ENCODE measurements around the gene IL6R.

The IL6R gene

DNA sequence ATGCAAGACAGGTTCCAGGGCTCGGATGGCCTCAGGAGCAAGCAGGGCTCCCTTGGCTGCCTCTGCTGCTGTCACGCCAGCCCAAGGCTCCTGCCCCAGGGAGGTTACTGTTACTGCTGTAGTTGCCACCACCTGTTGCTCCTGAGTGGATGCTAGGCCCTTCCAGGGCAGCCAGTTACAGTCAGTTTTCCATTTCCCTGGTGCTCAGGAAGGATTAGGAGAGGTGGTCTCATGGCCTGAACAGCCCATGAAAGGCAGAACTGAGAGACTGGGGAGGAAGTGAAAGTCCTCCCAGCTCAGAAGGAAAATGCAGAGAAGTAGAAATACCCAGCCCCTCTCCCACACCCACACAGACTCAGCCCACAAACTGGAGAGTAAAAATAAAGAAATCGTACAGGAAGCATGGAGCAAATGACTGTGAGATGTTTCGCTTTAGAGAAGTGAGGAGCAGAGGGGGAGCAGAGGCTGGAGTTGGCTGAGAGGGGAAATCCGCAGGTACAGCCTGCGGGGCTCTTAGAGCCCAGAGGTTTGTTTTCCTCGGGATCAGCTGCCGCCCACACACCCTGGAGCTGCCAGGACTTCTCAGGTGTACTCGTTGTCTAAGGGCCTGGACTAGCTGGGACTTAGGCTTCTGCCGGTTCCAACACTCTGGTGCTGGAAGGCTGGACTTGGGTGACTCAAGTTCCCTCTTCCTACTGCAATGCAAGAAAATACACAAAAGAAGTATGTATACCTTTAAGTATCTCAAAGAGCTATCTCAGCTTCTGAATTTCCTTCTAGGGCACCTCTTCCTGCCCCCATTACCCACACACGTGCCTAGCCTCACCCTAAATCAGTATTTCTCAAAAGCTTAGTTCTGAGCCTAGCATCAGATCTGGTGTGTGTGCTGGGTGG lies 2.3 kb downstream of the IL6R start:
- WGBS, 2 experiments (ENCODE audit: insufficient coverage in 2 of 2), result 80% methylated on average over 9 of the region's 11 CpGs
- H3K4me1 ChIP-seq (ENCODE audit: control insufficient read depth, insufficient read depth, low read length, poor library complexity, severe bottlenecking), result peaks cover 25% of the 10 kb centered on the region

DNA sequence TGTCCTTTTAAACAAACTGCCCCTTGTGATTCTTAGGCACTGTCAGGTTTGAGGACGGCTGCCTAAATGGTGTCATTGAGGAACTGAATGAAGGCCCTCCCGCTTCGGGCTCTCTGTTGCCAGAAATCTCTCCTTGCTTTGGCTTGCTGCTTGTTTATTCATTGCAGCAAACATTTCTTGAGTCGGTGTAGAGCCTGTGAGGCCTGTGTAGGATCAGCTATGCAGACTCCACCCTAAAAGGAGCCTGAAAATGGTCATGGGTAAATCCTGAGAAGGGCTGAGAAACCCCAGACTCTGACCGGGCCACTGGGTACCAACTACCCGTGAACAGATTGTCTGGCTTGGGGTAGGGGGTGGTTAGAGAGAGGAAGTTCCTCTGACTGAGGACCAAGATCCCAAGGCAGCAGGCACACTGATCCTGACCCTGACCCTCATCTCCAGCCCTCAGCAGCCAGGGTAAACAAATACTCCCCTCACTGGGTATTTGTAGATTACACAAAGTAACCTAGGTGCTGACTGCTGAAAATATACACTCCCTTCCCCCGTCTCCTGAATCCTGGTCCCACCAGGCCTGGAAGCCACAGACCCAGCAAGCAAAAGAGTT lies 3.1 kb downstream of the IL6R start:
- Histone ChIP-seq H3K27ac (ENCODE audit: low read depth, low read length, severe bottlenecking) (peak overlapping the region; percentile 10), H3K4me3 (ENCODE audit: extremely low read depth, insufficient read depth, low read length, poor library complexity, severe bottlenecking) (no peak overlapping the region), H3K36me3 (ENCODE audit: control insufficient read depth, insufficient read depth, low read length) (no peaks in the 10 kb centered on the region), H3K9me3 (ENCODE audit: control insufficient read depth, low read length) (no peaks in the 10 kb centered on the region), H3K4me1 (ENCODE audit: control insufficient read depth, insufficient read depth, low read length, poor library complexity, severe bottlenecking) (peaks cover 25% of the 10 kb centered on the region)
- 86 to 90% methylated on average over 5 to 6 of the region's 7 CpGs for WGBS, 2 experiments (ENCODE audit: insufficient coverage in 2 of 2)

More for the DNA sequence above, 2.3 kb downstream of the IL6R start:
- H3K4me3 ChIP-seq (ENCODE audit: extremely low read depth, insufficient read depth, low read length, poor library complexity, severe bottlenecking), result no peak overlapping the region
- H3K9me3 ChIP-seq (ENCODE audit: control insufficient read depth, low read length), result no peaks in the 10 kb centered on the region
- peak overlapping the region; percentile 10 for H3K27ac ChIP-seq (ENCODE audit: low read depth, low read length, severe bottlenecking)
- H3K36me3 ChIP-seq (ENCODE audit: control insufficient read depth, insufficient read depth, low read length), result no peaks in the 10 kb centered on the region

DNA sequence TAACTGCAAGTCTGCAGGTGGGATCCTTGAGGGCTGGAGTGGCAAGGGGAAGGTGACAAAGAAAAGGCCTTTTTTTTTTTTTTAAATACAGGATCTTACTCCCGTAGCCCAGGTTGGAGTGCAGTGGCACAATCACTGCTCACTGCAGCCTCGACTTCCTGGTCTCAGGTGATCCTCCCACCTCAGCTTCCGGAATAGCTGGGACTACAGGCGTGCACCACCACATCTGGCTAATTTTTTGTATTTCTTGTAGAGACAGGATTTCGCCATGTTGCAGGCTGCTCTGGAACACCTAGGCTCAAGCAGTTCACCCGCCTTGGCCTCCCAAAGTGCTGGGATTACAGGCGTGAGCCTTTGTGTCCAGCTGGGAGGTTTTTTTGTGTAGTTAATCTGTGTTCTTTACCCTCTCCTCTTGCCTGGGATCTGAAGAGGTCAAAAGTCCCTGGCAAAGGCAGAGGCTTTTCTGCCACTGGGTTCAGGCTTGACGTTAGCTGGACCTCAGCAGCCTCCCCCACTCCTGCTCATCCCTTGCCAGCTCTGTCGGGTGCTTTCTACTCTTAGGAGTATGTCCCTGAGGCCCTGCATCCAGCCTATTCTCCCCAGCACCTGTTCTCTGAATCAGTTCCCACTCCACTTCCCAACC lies 5.2 kb downstream of the IL6R start:
- no peak overlapping the region for H3K4me3 ChIP-seq (ENCODE audit: extremely low read depth, insufficient read depth, low read length, poor library complexity, severe bottlenecking)
- 90% methylated on average over 7 to 8 of the region's 9 CpGs for WGBS, 2 experiments (ENCODE audit: insufficient coverage in 2 of 2)
- peaks cover 25% of the 10 kb centered on the region for H3K4me1 ChIP-seq (ENCODE audit: control insufficient read depth, insufficient read depth, low read length, poor library complexity, severe bottlenecking)
- H3K36me3 ChIP-seq (ENCODE audit: control insufficient read depth, insufficient read depth, low read length), result no peaks in the 10 kb centered on the region
- no peaks in the 10 kb centered on the region for H3K9me3 ChIP-seq (ENCODE audit: control insufficient read depth, low read length)
- H3K27ac ChIP-seq (ENCODE audit: low read depth, low read length, severe bottlenecking), result no peak overlapping the region

DNA sequence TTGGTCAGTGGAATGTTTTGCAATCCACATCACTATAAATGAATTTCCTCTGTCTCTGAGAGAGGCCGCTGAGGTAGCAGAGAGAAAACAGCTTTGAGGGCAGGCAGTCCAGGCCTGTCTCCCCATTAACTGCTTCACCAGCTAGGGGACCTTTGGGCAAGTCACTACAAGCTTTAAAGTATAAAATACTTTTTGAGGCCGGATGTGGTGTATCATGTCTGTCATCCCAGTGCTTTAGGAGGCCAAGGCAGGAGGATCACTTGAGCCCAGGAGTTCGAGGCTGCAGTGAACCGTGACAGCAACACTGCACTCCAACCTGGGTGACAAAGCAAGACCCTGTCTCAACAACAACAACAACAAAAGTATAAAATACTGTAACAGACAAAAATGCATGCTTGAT lies 6.4 kb downstream of the IL6R start:
- Histone ChIP-seq H3K36me3 (ENCODE audit: control insufficient read depth, insufficient read depth, low read length) (no peaks in the 10 kb centered on the region), H3K9me3 (ENCODE audit: control insufficient read depth, low read length) (no peaks in the 10 kb centered on the region), H3K27ac (ENCODE audit: low read depth, low read length, severe bottlenecking) (no peak overlapping the region), H3K4me1 (ENCODE audit: control insufficient read depth, insufficient read depth, low read length, poor library complexity, severe bottlenecking) (peaks cover 20% of the 10 kb centered on the region), H3K4me3 (ENCODE audit: extremely low read depth, insufficient read depth, low read length, poor library complexity, severe bottlenecking) (no peak overlapping the region)
- 92% methylated on average over 2 of the region's 4 CpGs; no CpG with 5 or more reads in 1 of the 2 experiments for WGBS, 2 experiments (ENCODE audit: insufficient coverage in 2 of 2)

DNA sequence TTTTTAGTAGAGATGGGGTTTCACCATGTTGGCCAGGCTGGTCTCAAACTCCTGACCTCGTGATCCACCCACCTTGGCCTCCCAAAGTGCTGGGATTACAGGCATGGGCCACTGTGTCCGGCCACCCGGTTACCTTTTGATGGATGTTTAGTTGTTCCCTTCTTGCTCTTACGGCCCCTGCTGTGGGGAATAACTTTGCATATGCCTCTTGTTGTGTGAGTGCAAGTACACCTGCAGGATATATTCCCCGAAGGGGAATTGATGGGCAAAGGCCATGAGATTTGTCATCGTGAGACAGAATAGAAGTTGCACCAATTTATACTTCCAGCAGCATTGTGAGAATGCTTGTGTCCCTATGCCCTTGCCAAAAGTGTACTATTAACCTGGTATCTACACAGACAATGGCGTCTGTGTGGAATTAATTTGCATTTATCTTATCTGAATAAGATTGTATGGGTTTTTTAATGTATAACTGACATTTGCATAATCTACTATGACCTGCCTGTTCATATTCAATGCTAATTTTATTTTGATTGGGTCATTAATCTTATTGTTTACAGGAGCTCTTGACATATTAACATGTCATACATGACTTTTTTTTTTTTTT lies 8.1 kb downstream of the IL6R start:
- Histone ChIP-seq H3K9me3 (ENCODE audit: control insufficient read depth, low read length) (no peaks in the 10 kb centered on the region), H3K4me3 (ENCODE audit: extremely low read depth, insufficient read depth, low read length, poor library complexity, severe bottlenecking) (no peak overlapping the region), H3K4me1 (ENCODE audit: control insufficient read depth, insufficient read depth, low read length, poor library complexity, severe bottlenecking) (peaks cover 6% of the 10 kb centered on the region), H3K27ac (ENCODE audit: low read depth, low read length, severe bottlenecking) (no peak overlapping the region), H3K36me3 (ENCODE audit: control insufficient read depth, insufficient read depth, low read length) (no peaks in the 10 kb centered on the region)
- WGBS, 2 experiments (ENCODE audit: insufficient coverage in 2 of 2), result 84 to 89% methylated on average over 6 to 7 of the region's 7 CpGs

DNA sequence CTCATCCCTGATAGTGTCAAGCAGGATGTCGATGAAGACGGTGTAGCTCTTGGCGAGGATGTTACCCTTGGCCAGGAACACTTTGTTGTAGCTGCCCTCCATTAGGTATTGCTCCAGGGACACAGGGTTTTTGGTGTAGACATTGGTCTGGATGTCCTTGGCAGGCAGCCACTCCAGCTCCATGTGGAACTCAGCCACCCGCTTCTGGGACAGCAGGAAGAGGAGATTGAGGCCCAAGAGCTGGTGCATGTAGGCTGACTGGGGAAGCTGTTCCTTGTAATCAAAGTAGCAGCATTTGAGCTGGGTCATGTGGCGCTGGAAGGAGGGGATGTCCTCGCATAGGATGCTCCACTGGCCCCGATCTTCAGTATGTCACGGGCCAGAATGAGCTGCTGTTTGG lies 9.5 kb downstream of the IL6R start:
- no peaks in the 10 kb centered on the region for H3K36me3 ChIP-seq (ENCODE audit: control insufficient read depth, insufficient read depth, low read length)
- H3K4me1 ChIP-seq (ENCODE audit: control insufficient read depth, insufficient read depth, low read length, poor library complexity, severe bottlenecking), result no peaks in the 10 kb centered on the region
- no peak overlapping the region for H3K27ac ChIP-seq (ENCODE audit: low read depth, low read length, severe bottlenecking)
- H3K9me3 ChIP-seq (ENCODE audit: control insufficient read depth, low read length), result no peaks in the 10 kb centered on the region
- WGBS, 2 experiments (ENCODE audit: insufficient coverage in 2 of 2), result 92 to 95% methylated on average over 7 to 8 of the region's 8 CpGs
- no peak overlapping the region for H3K4me3 ChIP-seq (ENCODE audit: extremely low read depth, insufficient read depth, low read length, poor library complexity, severe bottlenecking)

DNA sequence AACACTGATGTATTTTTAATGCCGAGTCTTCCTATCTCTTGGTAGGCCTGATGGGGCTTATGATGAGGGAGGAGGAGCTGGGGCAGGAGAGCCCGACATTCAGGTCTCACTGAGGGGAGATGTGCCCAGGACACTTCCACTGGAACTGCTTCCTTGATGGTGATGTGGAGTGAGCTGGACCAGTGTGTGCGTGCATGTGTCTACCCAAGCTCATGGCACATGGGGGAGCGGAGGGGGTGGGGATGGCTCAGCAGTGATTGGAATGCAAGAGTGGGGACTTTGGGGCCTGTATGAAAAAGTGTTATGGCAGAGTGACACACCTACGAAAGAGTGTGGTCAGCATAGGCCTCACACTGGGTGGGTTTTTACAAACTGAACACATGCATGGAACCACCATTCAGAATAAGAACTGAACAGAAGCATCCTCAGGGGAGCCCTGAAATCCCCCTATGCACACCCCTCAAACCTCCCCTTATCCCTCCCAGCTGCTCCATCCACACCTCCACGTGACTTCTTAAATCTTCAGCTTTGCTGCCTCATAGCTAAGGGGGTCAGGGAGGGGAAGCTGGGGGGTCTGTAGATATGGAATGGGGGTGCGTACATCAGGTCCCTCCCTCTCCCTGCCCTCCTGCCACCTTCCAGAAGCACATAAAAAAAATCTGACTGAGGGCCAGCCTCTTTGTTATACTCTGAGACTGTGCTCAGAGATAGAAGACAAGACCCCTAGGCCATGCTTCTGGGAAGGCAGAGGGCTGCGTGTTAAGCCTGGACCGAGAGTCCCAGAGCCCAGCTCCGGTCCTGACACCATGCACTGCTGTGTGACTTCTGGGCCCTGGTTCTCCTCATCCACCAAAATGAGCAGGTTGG lies 11.6 kb downstream of the IL6R start:
- WGBS, 2 experiments (ENCODE audit: insufficient coverage in 2 of 2), result 93 to 97% methylated on average over 6 to 8 of the region's 10 CpGs
- Histone ChIP-seq H3K9me3 (ENCODE audit: control insufficient read depth, low read length) (no peaks in the 10 kb centered on the region), H3K27ac (ENCODE audit: low read depth, low read length, severe bottlenecking) (no peak overlapping the region), H3K36me3 (ENCODE audit: control insufficient read depth, insufficient read depth, low read length) (no peaks in the 10 kb centered on the region), H3K4me3 (ENCODE audit: extremely low read depth, insufficient read depth, low read length, poor library complexity, severe bottlenecking) (no peak overlapping the region), H3K4me1 (ENCODE audit: control insufficient read depth, insufficient read depth, low read length, poor library complexity, severe bottlenecking) (peaks cover 3% of the 10 kb centered on the region)

DNA sequence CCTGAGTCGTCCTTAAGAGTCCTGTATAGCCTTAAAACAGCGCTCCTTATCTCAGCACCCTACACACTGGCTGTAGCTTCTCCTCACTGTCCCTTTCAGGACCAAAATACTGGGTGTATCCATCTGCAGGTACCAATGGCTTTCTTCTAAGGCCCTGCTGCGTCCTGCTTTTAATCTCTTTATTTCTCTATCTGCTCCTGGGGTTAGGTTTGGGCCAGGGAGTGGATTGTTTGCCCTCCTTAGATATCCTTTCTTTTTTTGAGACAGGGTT lies 12.1 kb downstream of the IL6R start:
- no peaks in the 10 kb centered on the region for H3K9me3 ChIP-seq (ENCODE audit: control insufficient read depth, low read length)
- H3K4me1 ChIP-seq (ENCODE audit: control insufficient read depth, insufficient read depth, low read length, poor library complexity, severe bottlenecking), result peaks cover 3% of the 10 kb centered on the region
- 96 to 98% methylated on average over 2 to 3 of the region's 3 CpGs for WGBS, 2 experiments (ENCODE audit: insufficient coverage in 2 of 2)
- H3K27ac ChIP-seq (ENCODE audit: low read depth, low read length, severe bottlenecking), result no peak overlapping the region
- no peak overlapping the region for H3K4me3 ChIP-seq (ENCODE audit: extremely low read depth, insufficient read depth, low read length, poor library complexity, severe bottlenecking)
- no peaks in the 10 kb centered on the region for H3K36me3 ChIP-seq (ENCODE audit: control insufficient read depth, insufficient read depth, low read length)

DNA sequence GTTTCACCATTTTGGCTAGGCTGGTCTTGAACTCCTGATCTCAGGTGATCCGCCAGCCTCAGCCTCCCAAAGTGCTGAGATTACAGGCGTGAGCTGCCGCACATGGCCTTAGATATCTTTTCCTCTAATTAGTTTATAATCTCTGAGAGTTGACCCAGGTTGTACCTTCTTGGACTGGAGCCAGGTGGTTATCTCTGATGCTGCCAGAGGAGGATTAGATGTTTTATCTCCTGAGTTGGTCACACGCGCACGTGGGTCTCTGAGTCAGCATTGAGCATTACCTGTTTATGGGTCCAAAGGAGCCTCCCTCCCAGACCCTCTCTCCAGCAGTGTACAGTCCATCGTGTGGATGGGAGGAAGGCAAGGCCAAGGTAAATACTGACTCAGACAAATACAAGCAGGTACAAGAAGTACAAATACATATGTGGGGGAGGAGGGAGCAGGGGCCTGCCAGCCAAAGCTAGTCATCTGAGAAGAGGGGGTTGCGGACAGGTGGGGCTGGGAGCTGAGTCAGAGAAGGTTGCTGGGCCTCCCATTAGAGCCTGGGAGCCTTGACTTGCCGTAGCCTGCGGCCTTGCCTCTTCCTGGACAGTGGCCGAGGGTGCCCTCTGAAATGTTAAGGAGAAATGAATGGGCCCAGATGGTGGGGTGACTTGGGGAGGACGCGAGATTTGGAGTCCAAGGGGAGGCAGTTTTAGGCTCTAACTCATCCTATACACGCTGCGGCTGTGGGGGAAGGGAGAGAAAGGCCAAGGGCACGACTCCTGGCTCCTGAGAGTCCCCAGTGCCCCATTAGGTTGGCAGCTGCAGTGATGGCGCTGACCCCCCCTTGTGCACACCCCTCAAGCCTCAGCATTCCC lies 13.1 kb downstream of the IL6R start:
- WGBS, 2 experiments (ENCODE audit: insufficient coverage in 2 of 2), result 80 to 91% methylated on average over 5 of the region's 17 CpGs
- peaks cover 4% of the 10 kb centered on the region for H3K4me1 ChIP-seq (ENCODE audit: control insufficient read depth, insufficient read depth, low read length, poor library complexity, severe bottlenecking)
- no peaks in the 10 kb centered on the region for H3K9me3 ChIP-seq (ENCODE audit: control insufficient read depth, low read length)
- H3K27ac ChIP-seq (ENCODE audit: low read depth, low read length, severe bottlenecking), result no peak overlapping the region
- H3K36me3 ChIP-seq (ENCODE audit: control insufficient read depth, insufficient read depth, low read length), result no peaks in the 10 kb centered on the region
- H3K4me3 ChIP-seq (ENCODE audit: extremely low read depth, insufficient read depth, low read length, poor library complexity, severe bottlenecking), result no peak overlapping the region

Measured in mesodermal cell (in vitro differentiated cells).